Measurements from ENCODE around the gene FBXO28.

DNA sequence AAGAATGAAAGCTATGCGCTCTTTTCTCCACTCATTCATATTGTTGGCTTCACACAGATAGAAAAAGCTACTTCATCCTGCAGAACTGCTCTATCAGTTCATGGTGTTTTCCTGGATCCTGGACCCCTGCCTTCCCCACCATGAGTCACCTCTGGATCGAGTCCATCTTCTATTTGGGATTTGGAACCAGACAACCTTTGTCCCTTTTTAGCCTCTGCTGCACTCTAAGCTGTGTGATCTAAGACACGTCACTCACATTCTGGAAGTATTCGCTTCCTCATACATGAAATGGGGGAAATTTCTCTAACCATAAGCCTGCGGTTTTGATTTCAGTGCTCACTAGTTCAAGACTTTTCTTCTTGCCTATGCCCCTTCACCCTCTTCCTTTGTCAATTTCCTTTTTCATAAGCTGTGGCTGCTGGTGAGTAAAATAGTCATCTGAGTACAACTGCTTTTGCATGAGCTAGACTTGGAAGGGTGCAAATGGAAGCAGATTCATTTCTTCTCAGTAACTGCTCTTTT, 55.0 kb downstream of the FBXO28 start:
- TF ChIP-seq, protein P1, sequence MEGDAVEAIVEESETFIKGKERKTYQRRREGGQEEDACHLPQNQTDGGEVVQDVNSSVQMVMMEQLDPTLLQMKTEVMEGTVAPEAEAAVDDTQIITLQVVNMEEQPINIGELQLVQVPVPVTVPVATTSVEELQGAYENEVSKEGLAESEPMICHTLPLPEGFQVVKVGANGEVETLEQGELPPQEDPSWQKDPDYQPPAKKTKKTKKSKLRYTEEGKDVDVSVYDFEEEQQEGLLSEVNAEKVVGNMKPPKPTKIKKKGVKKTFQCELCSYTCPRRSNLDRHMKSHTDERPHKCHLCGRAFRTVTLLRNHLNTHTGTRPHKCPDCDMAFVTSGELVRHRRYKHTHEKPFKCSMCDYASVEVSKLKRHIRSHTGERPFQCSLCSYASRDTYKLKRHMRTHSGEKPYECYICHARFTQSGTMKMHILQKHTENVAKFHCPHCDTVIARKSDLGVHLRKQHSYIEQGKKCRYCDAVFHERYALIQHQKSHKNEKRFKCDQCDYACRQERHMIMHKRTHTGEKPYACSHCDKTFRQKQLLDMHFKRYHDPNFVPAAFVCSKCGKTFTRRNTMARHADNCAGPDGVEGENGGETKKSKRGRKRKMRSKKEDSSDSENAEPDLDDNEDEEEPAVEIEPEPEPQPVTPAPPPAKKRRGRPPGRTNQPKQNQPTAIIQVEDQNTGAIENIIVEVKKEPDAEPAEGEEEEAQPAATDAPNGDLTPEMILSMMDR (IDR thresholded peaks at IDR 0.05), result no peak
- TF ChIP-seq POLR2A (IDR thresholded peaks at IDR 0.05), result no peak
